ENCODE data around the gene RPS6KA4.

Gene RPS6KA4

DNA sequence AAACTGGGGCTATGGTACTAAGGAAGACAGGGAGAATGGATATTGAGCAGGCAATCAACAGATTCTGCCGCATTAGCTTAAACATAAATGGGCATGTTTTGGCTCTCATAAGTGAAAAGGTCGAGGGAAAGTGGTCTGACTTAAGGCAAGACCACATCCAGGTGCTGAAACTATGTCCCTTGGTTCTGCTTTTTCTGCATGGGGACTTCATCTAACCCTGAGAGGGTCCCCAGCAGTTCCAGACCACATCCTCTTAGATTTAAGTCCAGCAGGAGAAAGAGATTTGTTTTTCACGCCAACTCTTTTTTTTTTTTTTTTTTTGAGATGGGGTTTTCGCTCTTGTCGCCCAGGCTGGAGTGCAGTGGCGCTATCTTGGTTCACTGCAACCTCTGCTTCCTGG, 5.5 kb downstream of the RPS6KA4 start:
- DNase-seq (ENCODE audit: low read depth in 2 of 3, low spot score in 1 of 3): no peak

GRCh38 chr11:64364911-64365310, 5.9 kb downstream of the RPS6KA4 start:
- no peak for DNase-seq (ENCODE audit: low read depth in 2 of 3, low spot score in 1 of 3)

GRCh38 chr11:64366751-64367150, 7.8 kb downstream of the RPS6KA4 start:
- no peak for DNase-seq (ENCODE audit: low read depth in 2 of 3, low spot score in 1 of 3)

- no peak for DNase-seq (ENCODE audit: low read depth in 2 of 3, low spot score in 1 of 3)
Measured at GRCh38 chr11:64367931-64368672, 9.1 kb downstream of the RPS6KA4 start.

DNA sequence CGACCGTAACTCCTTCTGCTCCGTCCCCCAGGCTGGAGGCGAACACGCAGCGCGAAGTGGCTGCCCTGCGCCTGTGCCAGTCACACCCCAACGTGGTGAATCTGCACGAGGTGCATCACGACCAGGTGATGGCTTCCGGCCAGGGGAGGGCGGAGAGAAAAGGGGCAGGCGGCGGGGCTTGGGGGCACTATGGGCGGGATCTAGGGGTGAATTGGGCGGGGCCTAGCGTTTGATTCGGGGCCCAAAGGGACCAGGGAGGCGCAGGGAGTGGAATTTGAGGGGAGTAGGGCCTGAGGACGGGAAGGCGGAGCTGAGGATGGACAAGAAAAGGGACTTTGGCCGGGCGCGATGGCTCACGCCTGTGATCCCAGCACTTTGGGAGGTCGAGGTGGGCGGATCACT, 9.7 kb downstream of the RPS6KA4 start:
- no peak for DNase-seq (ENCODE audit: low read depth in 2 of 3, low spot score in 1 of 3)

DNA sequence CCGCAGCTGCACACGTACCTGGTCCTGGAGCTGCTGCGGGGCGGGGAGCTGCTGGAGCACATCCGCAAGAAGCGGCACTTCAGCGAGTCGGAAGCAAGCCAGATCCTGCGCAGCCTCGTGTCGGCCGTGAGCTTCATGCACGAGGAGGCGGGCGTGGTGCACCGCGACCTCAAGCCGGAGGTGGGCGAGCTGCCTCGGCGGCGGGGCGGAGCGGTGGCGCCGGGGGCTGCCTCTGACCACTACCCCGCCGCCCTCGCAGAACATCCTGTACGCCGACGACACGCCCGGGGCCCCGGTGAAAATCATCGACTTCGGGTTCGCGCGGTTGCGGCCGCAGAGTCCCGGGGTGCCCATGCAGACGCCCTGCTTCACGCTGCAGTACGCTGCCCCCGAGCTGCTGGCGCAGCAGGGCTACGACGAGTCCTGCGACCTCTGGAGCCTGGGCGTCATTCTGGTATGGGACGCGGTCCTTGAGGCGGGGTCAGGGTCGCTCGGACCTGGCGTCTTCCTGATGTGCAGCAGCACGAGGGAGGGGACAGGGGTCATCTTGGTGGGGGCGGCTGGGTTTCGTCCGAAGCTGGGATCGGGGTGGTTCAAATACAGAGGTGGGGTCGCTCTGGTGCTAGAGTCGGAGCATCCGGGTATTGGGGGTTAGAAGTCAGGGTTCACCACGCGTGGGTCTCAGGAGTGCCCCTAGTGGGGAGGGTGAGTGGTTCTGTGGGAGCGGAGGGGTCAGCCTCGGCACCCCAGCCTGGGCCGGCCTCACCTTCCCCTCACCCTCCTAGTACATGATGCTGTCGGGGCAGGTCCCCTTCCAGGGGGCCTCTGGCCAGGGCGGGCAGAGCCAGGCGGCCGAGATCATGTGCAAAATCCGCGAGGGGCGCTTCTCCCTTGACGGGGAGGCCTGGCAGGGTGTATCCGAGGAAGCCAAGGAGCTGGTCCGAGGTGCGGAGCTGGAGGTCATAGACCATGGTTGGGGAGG, 10.8 kb downstream of the RPS6KA4 start:
- no peak for DNase-seq (ENCODE audit: low read depth in 2 of 3, low spot score in 1 of 3)

DNA sequence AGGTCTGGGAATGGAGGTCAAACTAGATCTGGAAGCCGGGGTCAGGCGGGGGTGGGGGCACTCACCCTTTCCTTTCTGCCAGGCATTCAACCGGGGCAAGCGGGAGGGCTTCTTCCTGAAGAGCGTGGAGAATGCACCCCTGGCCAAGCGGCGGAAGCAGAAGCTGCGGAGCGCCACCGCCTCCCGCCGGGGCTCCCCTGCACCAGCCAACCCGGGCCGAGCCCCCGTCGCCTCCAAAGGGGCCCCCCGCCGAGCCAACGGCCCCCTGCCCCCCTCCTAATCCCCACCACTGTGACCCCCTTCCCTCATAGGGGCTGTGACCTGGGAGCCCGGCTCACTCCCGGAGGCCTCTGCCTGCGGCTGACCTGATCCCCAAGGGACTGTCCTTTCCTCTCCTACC, 12.2 kb downstream of the RPS6KA4 start:
- DNase-seq (ENCODE audit: low read depth in 2 of 3, low spot score in 1 of 3): no peak

GRCh38 chr11:64372021-64372420, 13.1 kb downstream of the RPS6KA4 start:
- no peak for DNase-seq (ENCODE audit: low read depth in 2 of 3, low spot score in 1 of 3)

- no peak for DNase-seq (ENCODE audit: low read depth in 2 of 3, low spot score in 1 of 3)
Measured at GRCh38 chr11:64372802-64373597, 14.0 kb downstream of the RPS6KA4 start.

GRCh38 chr11:64373598-64373974, 14.6 kb downstream of the RPS6KA4 start:
- DNase-seq (ENCODE audit: low read depth in 2 of 3, low spot score in 1 of 3): no peak

GRCh38 chr11:64376071-64376470, 17.1 kb downstream of the RPS6KA4 start:
- DNase-seq (ENCODE audit: low read depth in 2 of 3, low spot score in 1 of 3): no peak

DNA sequence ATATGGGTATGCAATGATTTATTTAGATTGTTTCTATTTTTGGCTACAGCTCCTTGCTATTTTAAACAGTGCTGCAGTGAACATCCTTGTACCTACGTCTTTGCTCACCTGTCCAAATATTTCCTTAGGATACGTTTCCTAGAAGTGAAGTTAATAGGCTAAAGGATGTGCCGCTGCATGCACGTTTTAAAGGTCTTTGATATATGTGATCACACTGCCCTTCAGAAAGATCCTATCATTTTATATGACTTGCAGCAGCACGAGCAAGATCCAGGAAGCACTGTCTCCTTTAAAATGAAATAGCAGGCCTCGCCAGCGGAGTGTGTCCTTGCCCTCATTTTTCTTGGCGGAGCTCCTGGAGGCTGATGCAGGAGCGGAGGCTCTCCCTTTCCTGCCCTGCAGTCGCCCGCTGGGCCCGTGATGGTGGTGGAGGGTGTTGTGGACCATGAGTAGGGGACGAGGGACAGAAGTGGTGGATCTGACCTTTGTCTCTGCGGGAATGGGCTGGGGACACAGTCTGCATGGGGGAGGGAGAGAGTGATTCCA, 19.4 kb downstream of the RPS6KA4 start:
- DNase-seq (ENCODE audit: low read depth in 2 of 3, low spot score in 1 of 3): no peak

DNA sequence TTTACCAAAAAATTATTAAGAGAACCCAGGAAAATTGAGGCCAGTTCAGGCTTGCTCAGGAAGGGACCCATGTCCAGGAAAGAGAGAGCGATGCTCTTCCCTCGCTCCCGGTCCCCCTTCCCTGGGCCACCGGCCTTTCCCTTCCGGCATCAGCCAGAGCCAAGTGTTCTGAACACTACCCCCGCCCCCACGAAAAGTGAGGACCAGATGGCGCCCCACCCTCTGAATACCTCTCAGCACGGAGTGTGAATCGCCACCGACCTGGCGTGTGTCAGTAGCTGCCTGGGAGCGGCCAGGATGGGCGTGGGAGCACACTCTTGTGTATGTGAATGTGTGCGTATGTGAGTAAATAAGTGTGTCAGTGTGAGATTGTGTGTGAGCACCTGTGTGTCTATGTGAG, 20.2 kb downstream of the RPS6KA4 start:
- DNase-seq (ENCODE audit: low read depth in 2 of 3, low spot score in 1 of 3): no peak

DNA sequence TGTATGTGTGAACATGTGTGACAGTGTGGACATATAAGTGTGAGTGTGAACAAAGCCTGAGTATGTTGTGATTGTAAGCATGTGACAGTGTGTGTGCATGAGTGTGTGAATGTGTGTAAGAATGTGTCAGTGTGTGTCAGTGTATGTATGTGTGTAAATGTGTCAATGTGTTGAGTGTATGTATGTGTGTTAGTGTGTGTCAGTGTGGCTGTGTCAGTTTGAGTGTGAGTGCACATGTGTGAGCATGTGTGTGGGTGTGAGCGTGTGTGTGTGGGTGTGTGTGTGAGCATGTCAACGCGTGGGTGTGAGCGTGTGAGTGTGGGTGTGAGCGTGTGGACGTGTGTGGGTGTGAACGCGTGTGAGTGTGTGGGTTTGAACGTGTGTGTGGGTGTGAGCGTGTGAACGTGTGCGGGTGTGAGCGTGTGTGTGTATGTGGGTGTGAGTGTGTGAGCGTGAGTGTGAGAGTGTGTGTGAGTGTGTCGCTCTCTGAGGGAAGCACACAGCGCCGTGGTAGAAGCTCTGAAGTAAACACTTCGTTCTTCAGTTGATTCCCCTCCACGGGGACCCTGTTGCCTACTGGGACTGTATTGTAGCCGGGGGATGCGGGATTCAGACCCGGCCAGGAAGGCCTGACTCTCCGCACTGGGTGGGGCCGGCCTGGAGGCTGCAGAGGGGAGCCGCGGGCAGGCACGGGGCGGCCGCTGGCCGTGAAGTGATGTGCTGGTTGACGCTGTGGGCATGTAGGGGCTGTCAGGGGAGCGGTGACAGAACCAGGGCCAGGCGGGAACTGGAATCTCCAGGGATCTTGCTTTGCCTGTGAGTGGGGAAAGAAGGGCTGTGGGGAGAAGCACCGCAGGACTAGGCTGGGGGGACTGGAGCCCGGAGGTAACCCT, 21.1 kb downstream of the RPS6KA4 start:
- DNase-seq (ENCODE audit: low read depth in 2 of 3, low spot score in 1 of 3): no peak

- DNase-seq (ENCODE audit: low read depth in 2 of 3, low spot score in 1 of 3): no peak
Measured at GRCh38 chr11:64381350-64381749, 22.4 kb downstream of the RPS6KA4 start.

DNA sequence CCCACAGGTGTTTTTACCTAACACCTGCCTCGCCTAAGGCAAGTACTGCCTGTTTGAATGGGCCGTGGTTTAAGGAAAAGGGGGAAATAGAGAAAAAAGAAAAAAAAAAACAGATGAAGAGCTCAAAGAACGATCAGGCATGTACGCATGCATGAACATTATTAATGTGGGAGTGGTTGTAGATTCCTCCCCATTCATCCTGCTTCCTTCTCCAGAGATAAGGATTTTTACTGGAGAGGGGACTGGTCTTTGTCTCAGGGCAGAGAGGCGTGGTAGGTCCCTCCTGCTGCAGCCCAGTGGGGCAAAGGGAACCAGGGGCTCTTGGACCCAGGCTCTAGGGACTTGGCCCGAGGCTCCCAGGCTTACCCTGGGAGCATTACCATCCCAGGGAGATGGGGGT, 23.1 kb downstream of the RPS6KA4 start:
- no peak for DNase-seq (ENCODE audit: low read depth in 2 of 3, low spot score in 1 of 3)

DNA sequence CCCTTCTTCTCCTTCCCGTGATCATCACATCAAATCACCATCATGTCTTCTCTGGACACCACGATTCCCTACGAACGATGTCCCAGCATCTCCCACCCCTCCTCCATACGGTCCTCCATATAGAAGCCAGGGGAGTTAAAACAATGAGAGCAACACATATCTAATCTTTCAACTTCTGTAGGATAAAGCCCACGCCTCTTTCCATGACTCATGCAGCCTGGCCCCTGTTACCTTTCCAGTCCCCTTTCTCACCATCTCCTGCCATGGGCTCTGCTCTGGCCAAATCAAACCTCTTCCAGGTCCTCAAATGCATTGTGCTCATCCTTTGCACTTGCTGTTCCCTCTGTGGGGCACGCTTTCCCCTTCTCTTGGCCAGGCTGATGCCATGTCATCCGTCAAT, 23.6 kb downstream of the RPS6KA4 start:
- DNase-seq (ENCODE audit: low read depth in 2 of 3, low spot score in 1 of 3): no peak

DNA sequence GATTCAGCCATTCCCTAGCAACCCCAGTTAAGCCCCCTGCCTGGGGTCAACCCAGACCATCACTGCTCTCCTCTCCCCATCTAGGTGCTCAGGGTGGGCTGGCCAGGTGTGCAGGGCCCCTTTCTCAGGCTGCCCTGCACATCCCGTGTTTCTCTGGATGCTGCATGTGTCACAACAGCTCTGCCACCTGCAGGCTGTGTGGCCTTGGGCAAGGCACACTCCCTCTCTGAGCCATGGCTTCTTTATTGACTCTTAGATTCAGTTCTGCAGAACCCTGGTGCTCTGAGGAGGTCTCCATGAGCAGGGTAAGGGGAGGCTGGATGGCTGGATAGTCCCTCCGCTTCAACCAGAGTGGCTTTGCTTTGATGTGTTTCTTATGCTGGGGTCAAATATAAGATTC, 24.6 kb downstream of the RPS6KA4 start:
- DNase-seq (ENCODE audit: low read depth in 2 of 3, low spot score in 1 of 3): no peak

GRCh38 chr11:64384028-64384737, 25.2 kb downstream of the RPS6KA4 start:
- no peak for DNase-seq (ENCODE audit: low read depth in 2 of 3, low spot score in 1 of 3)

Data from stimulated activated CD4-positive, alpha-beta T cell treated with anti-CD3 and anti-CD28 coated beads, Interleukin-12 subunit alpha, Interleukin-12 subunit beta, amount 100 ng/mL, for 48 hours (primary cell).